Measurements from ENCODE around the gene SOX1. TPM values are rescaled to one million over a fixed set of nuclear protein-coding genes. Genes with fewer than 3 reads are reported as not detected.

The SOX1 gene
- polyA plus RNA-seq, 2 of the 4 experiments (the other 2 are of a cell fraction): not detected

DNA sequence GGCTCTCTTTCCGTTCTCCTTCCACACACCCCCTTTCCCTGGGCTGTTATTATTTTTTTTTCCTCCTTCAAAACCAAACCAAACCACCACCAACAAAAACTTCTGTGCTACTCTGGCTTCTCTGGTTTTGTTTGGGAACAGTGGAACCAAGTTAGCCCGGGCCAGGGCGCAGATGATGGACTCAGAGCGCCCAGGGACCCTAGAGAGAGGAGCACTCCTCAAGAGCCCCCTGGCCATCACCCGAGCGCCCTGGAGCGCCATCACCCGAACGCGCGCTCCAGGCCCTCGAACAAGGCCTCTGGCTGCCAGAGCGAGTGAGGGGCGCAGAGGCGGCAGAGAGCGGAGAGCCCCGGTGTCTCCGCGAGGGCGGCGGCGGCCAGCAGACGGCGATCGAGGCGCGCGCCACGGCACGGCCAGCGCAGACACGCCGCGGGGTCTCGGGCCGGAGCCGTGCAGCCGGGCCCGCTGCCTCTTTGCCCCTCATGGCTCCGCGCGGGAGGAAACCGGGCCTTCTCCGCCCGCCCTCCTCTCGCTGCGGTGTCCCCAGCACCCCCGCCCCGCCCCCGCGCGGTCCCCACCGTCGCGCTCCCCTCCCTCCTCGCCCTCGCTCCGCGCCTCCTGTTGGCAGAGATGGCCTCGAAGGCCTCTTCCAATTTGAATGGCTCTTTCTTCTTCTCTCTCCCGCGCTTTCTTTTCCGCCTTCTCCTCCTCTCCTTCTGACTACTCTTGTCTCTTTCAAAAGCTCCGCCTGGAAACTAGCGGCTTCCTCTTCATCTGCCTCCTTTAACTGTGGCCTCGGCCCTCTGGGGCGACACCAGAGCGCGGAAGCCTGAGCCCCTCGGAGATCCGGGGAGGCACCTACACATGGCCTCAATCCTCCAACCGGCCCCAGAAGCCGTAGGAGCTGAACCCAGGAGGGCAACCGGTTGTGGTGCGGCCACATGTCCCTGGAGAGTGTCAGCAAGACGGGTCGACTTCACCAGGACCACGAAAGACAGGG is 4.1 kb upstream of the SOX1 start:
- no peak for TF ChIP-seq CHD4 (IDR thresholded peaks at IDR 0.05; ENCODE audit: borderline replicate concordance)
- DNase-seq (ENCODE audit: low read depth in 1 of 2, low spot score in 1 of 2) (no peak), FAIRE-seq (no peak), ATAC-seq (no peak)
- H3K27ac ChIP-seq: no peak overlapping the region
- 56% methylated on average over 56 of the region's 78 CpGs for WGBS (ENCODE audit: missing lambda C conversion rate)
- no peaks in the 10 kb centered on the region for H3K4me1 ChIP-seq
- H3K4me2 ChIP-seq: no peak overlapping the region
- CTCF ChIA-PET: no interaction called here
- POLR2A ChIA-PET: no interaction called here
- no peak overlapping the region for H3K4me3 ChIP-seq
- H3K9me3 ChIP-seq: no peaks in the 10 kb centered on the region

DNA sequence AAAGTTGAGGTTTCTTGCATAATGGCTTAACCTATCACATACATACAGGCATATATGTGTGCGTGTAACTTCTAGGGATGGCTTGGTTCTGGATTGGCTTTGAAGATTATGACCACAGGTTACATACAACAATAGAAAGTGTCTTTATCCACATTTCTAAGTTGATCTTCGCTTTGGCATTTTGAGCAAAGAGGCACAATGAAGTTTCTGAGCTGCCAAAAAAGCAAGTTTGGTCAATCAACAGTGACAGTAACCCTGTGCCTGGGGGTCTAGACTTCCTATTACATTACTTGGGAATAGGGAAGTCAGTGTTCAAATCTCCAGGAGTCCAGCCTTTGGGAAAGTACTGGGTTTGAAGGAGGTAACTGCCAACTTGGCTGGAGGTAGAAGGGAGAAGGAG is 3.1 kb upstream of the SOX1 start:
- FAIRE-seq: no peak
- Histone ChIP-seq H3K4me1 (no peaks in the 10 kb centered on the region), H3K4me2 (no peak overlapping the region), H3K4me3 (no peak overlapping the region), H3K27ac (no peak overlapping the region), H3K9me3 (no peaks in the 10 kb centered on the region)
- ChIA-PET CTCF (no interaction called here), POLR2A (no interaction called here)
- WGBS (ENCODE audit: missing lambda C conversion rate): 32% methylated on average over 2 of the region's 2 CpGs
- no peak for DNase-seq (ENCODE audit: low read depth in 1 of 2, low spot score in 1 of 2)
- ATAC-seq: no peak
- TF ChIP-seq MAZ (IDR thresholded peaks at IDR 0.05; ENCODE audit: borderline replicate concordance, low read depth, low read length) (no peak), PHF8 (IDR thresholded peaks at IDR 0.05; ENCODE audit: borderline replicate concordance, low read depth) (no peak), ZFP36 (IDR thresholded peaks at IDR 0.05; ENCODE audit: borderline replicate concordance, partially characterized antibody) (no peak), TFCP2L1 (CRISPR knock-in tag; IDR thresholded peaks at IDR 0.05) (no peak), SMC3 (IDR thresholded peaks at IDR 0.05) (no peak), ZNF302 (CRISPR knock-in tag; IDR thresholded peaks at IDR 0.05) (no peak), HOXB13 (CRISPR knock-in tag; IDR thresholded peaks at IDR 0.05; ENCODE audit: low read depth) (no peak), ZSCAN20 (CRISPR knock-in tag; IDR thresholded peaks at IDR 0.05) (no peak), RAD21 (conservative IDR thresholded peaks at IDR 0.05 in 1 of 2, IDR thresholded peaks at IDR 0.05 in 1 of 2) (no peak), CEBPB (IDR thresholded peaks at IDR 0.05) (no peak), GATA3 (IDR thresholded peaks at IDR 0.05; ENCODE audit: borderline replicate concordance) (no peak)
- TF ChIP-seq, protein P1, sequence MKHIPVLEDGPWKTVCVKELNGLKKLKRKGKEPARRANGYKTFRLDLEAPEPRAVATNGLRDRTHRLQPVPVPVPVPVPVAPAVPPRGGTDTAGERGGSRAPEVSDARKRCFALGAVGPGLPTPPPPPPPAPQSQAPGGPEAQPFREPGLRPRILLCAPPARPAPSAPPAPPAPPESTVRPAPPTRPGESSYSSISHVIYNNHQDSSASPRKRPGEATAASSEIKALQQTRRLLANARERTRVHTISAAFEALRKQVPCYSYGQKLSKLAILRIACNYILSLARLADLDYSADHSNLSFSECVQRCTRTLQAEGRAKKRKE (CRISPR knock-in tag; IDR thresholded peaks at IDR 0.05; ENCODE audit: low read depth): no peak
- TF ChIP-seq, protein P2, sequence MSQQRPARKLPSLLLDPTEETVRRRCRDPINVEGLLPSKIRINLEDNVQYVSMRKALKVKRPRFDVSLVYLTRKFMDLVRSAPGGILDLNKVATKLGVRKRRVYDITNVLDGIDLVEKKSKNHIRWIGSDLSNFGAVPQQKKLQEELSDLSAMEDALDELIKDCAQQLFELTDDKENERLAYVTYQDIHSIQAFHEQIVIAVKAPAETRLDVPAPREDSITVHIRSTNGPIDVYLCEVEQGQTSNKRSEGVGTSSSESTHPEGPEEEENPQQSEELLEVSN (IDR thresholded peaks at IDR 0.05; ENCODE audit: borderline replicate concordance, low read depth): no peak
- TF ChIP-seq, protein P3, sequence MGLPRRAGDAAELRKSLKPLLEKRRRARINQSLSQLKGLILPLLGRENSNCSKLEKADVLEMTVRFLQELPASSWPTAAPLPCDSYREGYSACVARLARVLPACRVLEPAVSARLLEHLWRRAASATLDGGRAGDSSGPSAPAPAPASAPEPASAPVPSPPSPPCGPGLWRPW (IDR thresholded peaks at IDR 0.05): no peak

DNA sequence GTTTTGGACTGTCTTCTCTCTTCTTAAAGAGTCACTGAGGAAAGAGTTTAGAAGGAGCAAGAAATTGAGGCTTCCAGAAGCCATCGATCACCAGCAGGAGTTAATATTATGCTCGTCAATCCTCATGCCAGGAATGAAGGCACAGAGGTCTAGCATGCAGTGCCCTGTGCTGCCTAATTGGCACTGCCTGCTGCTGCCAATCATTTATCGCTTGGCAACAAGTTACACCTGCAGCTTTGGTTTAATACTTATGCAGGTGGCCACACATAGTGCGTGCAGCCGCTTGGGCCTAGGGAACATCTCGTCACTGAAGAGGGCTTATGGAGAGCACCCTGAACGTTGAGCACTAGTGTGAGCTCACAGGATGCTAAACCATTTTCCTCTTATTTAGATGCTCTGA is 2.7 kb upstream of the SOX1 start:
- FAIRE-seq (no peak), DNase-seq (ENCODE audit: low read depth in 1 of 2, low spot score in 1 of 2) (no peak), ATAC-seq (no peak)
- H3K4me3 ChIP-seq: no peak overlapping the region
- CTCF ChIA-PET: no interaction called here
- POLR2A ChIA-PET: no interaction called here
- H3K4me1 ChIP-seq: no peaks in the 10 kb centered on the region
- H3K9me3 ChIP-seq: no peaks in the 10 kb centered on the region
- no peak overlapping the region for H3K27ac ChIP-seq
- under 1% methylated on average over 7 of the region's 7 CpGs for WGBS (ENCODE audit: missing lambda C conversion rate)
- no peak for TF ChIP-seq NFE2L2 (conservative IDR thresholded peaks at IDR 0.05; ENCODE audit: low read length)
- no peak for TF ChIP-seq EHMT2 (IDR thresholded peaks at IDR 0.05; ENCODE audit: low read depth)
- H3K4me2 ChIP-seq: no peak overlapping the region

DNA sequence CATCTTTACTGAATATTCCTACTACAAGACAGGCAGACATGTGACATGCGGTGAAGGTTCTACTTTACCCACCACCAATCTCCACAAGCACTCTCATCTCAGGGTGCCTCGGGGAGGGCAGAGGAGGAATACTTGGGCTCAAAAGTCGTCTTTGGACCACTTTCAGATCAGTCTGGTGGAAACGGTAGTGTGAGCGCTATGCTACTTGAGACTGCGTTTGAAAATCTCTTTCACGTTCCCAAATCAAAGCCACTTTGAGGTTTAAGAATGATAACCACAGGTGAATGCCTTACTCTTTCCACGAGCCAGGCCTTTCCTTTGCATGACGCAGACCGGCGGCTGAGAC is 1.5 kb upstream of the SOX1 start:
- Histone ChIP-seq H3K4me2 (no peak overlapping the region), H3K27ac (no peak overlapping the region), H3K4me1 (no peaks in the 10 kb centered on the region), H3K4me3 (no peak overlapping the region), H3K9me3 (no peaks in the 10 kb centered on the region)
- DNase-seq (ENCODE audit: low read depth in 1 of 2, low spot score in 1 of 2): no peak
- ChIA-PET CTCF (no interaction called here), POLR2A (no interaction called here)
- no peak for FAIRE-seq
- ATAC-seq: no peak
- 42% methylated on average over 11 of the region's 11 CpGs for WGBS (ENCODE audit: missing lambda C conversion rate)
- no peak for TF ChIP-seq RNF2 (IDR thresholded peaks at IDR 0.05; ENCODE audit: borderline replicate concordance, low read depth)
- TF ChIP-seq POLR2AphosphoS2 (conservative IDR thresholded peaks at IDR 0.05; ENCODE audit: low read length): no peak
- TF ChIP-seq HEYL (CRISPR knock-in tag; IDR thresholded peaks at IDR 0.05): no peak
- no peak for TF ChIP-seq CBX8 (IDR thresholded peaks at IDR 0.05)
- TF ChIP-seq, protein P4, sequence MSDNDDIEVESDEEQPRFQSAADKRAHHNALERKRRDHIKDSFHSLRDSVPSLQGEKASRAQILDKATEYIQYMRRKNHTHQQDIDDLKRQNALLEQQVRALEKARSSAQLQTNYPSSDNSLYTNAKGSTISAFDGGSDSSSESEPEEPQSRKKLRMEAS (IDR thresholded peaks at IDR 0.05): no peak
- TF ChIP-seq, protein P5, sequence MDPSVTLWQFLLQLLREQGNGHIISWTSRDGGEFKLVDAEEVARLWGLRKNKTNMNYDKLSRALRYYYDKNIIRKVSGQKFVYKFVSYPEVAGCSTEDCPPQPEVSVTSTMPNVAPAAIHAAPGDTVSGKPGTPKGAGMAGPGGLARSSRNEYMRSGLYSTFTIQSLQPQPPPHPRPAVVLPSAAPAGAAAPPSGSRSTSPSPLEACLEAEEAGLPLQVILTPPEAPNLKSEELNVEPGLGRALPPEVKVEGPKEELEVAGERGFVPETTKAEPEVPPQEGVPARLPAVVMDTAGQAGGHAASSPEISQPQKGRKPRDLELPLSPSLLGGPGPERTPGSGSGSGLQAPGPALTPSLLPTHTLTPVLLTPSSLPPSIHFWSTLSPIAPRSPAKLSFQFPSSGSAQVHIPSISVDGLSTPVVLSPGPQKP (IDR thresholded peaks at IDR 0.05; ENCODE audit: low read depth, low read length): no peak
- no peak for TF ChIP-seq KDM1A (IDR thresholded peaks at IDR 0.05; ENCODE audit: low read depth)
- no peak for TF ChIP-seq FOXS1 (CRISPR knock-in tag; IDR thresholded peaks at IDR 0.05)
- no peak for TF ChIP-seq NFE2L2 (conservative IDR thresholded peaks at IDR 0.05; ENCODE audit: low read length)
- TF ChIP-seq HOXB13 (CRISPR knock-in tag; IDR thresholded peaks at IDR 0.05; ENCODE audit: low read depth): no peak
- TF ChIP-seq NR3C1 (IDR thresholded peaks at IDR 0.05): no peak
